ENCODE data around the gene CDH9.

Gene CDH9

DNA sequence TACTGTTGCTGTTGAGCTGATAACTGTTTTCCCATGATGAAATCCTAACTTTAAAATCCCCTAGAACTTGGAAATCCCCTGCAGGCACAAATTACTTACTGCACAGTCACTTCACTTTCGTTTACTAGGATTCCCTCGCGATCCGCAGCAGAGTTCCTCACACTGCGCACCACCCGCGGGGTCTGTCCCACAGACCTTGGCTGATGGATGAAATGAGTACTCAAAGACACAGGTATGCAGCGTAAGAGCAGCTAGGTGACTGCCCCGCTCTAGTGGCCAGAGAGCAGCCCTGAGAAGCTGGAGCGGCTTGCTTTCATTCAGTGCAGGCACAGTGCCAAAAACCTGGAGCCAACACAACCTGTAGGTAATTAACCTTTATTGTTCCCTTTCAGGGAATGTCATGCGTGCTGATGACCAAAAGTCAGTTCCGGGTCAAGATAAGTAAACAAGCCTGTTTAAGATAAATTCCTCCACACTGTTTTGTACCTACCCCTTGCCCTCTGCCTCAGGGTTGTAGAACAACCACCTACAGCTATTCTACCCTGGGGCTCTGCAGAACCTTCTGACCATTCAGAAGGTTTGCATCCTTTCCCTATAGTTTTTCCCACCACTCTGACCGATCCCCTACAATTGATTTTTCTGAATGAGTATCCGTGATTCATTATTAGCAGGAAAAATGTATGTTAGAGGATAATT lies 191.2 kb downstream of the CDH9 start:
- TF ChIP-seq JUND (IDR thresholded peaks at IDR 0.05; ENCODE audit: low read depth) = no peak
- in situ Hi-C loops (cut with HindIII; ENCODE audit: low pct_unique_long_range_greater_than_20kb, low sequenced_read_pairs) = no loop called here
- DNase-seq (ENCODE audit: low read depth in 1 of 2, low spot score in 1 of 2) = peak in 1 of 2 experiments; percentile 67

GRCh38 chr5:26843677-26844076 lies 194.7 kb downstream of the CDH9 start:
- in situ Hi-C loops (cut with HindIII; ENCODE audit: low pct_unique_long_range_greater_than_20kb, low sequenced_read_pairs) = no loop called here

GRCh38 chr5:26833596-26833995 lies 204.8 kb downstream of the CDH9 start:
- no peak for TF ChIP-seq JUND (IDR thresholded peaks at IDR 0.05; ENCODE audit: low read depth)
- no peak for DNase-seq (ENCODE audit: low read depth in 1 of 2, low spot score in 1 of 2)
- in situ Hi-C loops (cut with HindIII; ENCODE audit: low pct_unique_long_range_greater_than_20kb, low sequenced_read_pairs) = no loop called here

More at GRCh38 chr5:26843677-26844076, 194.7 kb downstream of the CDH9 start:
- no peak for DNase-seq (ENCODE audit: low read depth in 1 of 2, low spot score in 1 of 2)
- no peak for TF ChIP-seq JUND (IDR thresholded peaks at IDR 0.05; ENCODE audit: low read depth)
